Neural crest cell (in vitro differentiated cells): ENCODE results near the gene ARID3C. TPM values are rescaled to one million over a fixed set of nuclear protein-coding genes. Genes with fewer than 3 reads are reported as not detected.

Source experiments
- DNase-seq: peaks from one replicate; pipeline ENCODE4 v3.0.0; 2021; ENCODE audit warnings: low read depth, mixed read lengths, low spot score
- H3K27ac Mint-ChIP-seq: one replicate; pipeline ENCODE4 v1.8.0; 2021; ENCODE audit warnings: mild to moderate bottlenecking, mixed read lengths; ENCODE audit not compliant: unreplicated experiment
- H3K27me3 Mint-ChIP-seq: 2 replicates; pipeline ENCODE4 v1.8.0; 2021; ENCODE audit warnings: low read depth, mild to moderate bottlenecking, mixed read lengths
- H3K36me3 Mint-ChIP-seq: 2 replicates; pipeline ENCODE4 v1.8.0; 2021; ENCODE audit warnings: low read depth, mild to moderate bottlenecking, mixed read lengths
- H3K4me1 Mint-ChIP-seq: 2 replicates; pipeline ENCODE4 v1.8.0; 2021; ENCODE audit warnings: mixed read lengths
- H3K4me3 Mint-ChIP-seq: one replicate; pipeline ENCODE4 v1.8.0; 2021; ENCODE audit warnings: mild to moderate bottlenecking, mixed read lengths
- H3K9me3 Mint-ChIP-seq: 2 replicates; pipeline ENCODE4 v1.8.0; 2021; ENCODE audit warnings: mixed read lengths
- total RNA-seq: library from RNA; stranded (reverse); gene quantifications from 2 replicates; pipeline ENCODE4 v1.2.1, GENCODE V29; 2021
- TF ChIP-seq, protein P1 (sequence below): fragments of 200-600 bp; sonication (generic); conservative IDR thresholded peaks from 2 replicates; pipeline ENCODE4 v1.5.0; 2021; ENCODE audit warnings: antibody characterized with exemption, mild to moderate bottlenecking

The ARID3C gene
- total RNA-seq, 1 donor from 2014 or later = 0.68 TPM

DNA sequence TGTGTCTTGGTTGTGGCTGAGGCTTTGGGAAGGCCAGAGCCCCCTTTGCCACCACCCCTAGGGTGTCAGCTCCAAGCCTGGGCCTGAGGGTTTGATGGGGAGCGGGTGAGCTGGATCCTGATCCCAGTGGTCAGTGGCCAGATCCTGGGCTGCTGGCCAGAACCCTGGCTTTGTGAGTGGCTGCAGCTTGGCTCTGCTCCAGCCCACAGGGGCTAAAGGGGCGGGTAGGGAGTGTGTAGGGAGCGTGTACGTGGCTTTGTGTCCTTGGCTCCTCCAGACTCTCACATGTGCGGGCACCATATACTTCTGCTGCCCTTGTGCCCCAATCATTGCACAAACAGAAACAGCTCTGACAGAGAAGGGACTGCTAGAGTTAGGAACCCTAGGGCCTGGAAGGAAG, 21.9 kb upstream of the ARID3C start:
- TF ChIP-seq, protein P1, sequence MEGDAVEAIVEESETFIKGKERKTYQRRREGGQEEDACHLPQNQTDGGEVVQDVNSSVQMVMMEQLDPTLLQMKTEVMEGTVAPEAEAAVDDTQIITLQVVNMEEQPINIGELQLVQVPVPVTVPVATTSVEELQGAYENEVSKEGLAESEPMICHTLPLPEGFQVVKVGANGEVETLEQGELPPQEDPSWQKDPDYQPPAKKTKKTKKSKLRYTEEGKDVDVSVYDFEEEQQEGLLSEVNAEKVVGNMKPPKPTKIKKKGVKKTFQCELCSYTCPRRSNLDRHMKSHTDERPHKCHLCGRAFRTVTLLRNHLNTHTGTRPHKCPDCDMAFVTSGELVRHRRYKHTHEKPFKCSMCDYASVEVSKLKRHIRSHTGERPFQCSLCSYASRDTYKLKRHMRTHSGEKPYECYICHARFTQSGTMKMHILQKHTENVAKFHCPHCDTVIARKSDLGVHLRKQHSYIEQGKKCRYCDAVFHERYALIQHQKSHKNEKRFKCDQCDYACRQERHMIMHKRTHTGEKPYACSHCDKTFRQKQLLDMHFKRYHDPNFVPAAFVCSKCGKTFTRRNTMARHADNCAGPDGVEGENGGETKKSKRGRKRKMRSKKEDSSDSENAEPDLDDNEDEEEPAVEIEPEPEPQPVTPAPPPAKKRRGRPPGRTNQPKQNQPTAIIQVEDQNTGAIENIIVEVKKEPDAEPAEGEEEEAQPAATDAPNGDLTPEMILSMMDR = no peak
- no peak for DNase-seq
- Mint-ChIP-seq H3K36me3 (peaks cover 10% of the 10 kb centered on the region), H3K27ac (no peak overlapping the region), H3K9me3 (no peaks in the 10 kb centered on the region), H3K27me3 (no peaks in the 10 kb centered on the region), H3K4me3 (peak overlapping the region; percentile 40), H3K4me1 (peaks cover 67% of the 10 kb centered on the region)

- no peaks in the 10 kb centered on the region for H3K9me3 Mint-ChIP-seq
- DNase-seq = no peak
- TF ChIP-seq, protein P1 = no peak
- peak overlapping the region; percentile 77 for H3K4me3 Mint-ChIP-seq
- H3K27me3 Mint-ChIP-seq = no peaks in the 10 kb centered on the region
- peaks cover 61% of the 10 kb centered on the region for H3K4me1 Mint-ChIP-seq
- no peak overlapping the region for H3K27ac Mint-ChIP-seq
- H3K36me3 Mint-ChIP-seq = peaks cover 10% of the 10 kb centered on the region
Measured at GRCh38 chr9:34648673-34649072, 19.8 kb upstream of the ARID3C start.

DNA sequence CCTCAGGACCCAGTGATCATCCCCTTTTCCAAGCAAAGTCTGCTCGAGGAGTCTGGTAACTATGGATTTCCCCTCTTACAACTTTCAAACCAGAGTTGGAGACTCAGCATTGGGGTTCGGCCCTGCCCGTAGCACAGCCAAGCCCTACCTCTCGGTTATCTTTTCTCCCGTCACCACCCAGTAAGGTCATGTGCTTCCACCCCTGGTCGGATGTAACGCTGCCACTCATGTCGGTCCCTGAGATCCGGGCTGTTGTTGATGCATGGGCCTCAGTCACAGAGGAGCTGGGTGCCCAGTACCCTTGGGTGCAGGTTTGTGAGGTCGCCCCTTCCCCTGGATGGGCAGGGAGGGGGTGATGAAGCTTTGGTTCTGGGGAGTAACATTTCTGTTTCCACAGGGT, 18.8 kb upstream of the ARID3C start:
- peaks cover 51% of the 10 kb centered on the region for H3K4me1 Mint-ChIP-seq
- H3K9me3 Mint-ChIP-seq = no peaks in the 10 kb centered on the region
- no peak for DNase-seq
- H3K36me3 Mint-ChIP-seq = peaks cover 10% of the 10 kb centered on the region
- TF ChIP-seq, protein P1 = no peak
- no peak overlapping the region for H3K27ac Mint-ChIP-seq
- no peaks in the 10 kb centered on the region for H3K27me3 Mint-ChIP-seq
- H3K4me3 Mint-ChIP-seq = peak overlapping the region; percentile 95

GRCh38 chr9:34647084-34647403, 18.2 kb upstream of the ARID3C start:
- Mint-ChIP-seq H3K4me3 (peak overlapping the region; percentile 95), H3K36me3 (peaks cover 10% of the 10 kb centered on the region), H3K27ac (peak overlapping the region; percentile 35), H3K27me3 (no peaks in the 10 kb centered on the region), H3K9me3 (no peaks in the 10 kb centered on the region), H3K4me1 (peaks cover 45% of the 10 kb centered on the region)
- TF ChIP-seq, protein P1 = no peak
- no peak for DNase-seq

- H3K27ac Mint-ChIP-seq = peak within 1 kb of the TSS; percentile 71
- TF ChIP-seq, protein P1 = peak; percentile 53
- peaks cover 40% of the 10 kb centered on the region for H3K4me1 Mint-ChIP-seq
- H3K27me3 Mint-ChIP-seq = no peaks in the 10 kb centered on the region
- DNase-seq = peak; percentile 93
- H3K36me3 Mint-ChIP-seq = peaks cover 10% of the 10 kb centered on the region
- H3K4me3 Mint-ChIP-seq = peak within 1 kb of the TSS; percentile 95
- peaks cover under 1% of the 10 kb centered on the region for H3K9me3 Mint-ChIP-seq
Measured at GRCh38 chr9:34646211-34647083, 17.6 kb upstream of the ARID3C start, which contains the start of gene GALT. GALT (plus strand) TSS chr9:34646675; CDS start chr9:34646705, 30 bp downstream.
